Measurements from ENCODE around the gene SLC9B1. TPM values are rescaled to one million over a fixed set of nuclear protein-coding genes. Genes with fewer than 3 reads are reported as not detected.

Gene SLC9B1
- total and polyA plus RNA-seq, 2 donors (not counting 1 experiment from before 2014, with no cell fraction given): 2.1 to 2.2 TPM

- Histone ChIP-seq H3K4me1 (ENCODE audit: control insufficient read depth in 2 of 2, insufficient read depth in 2 of 2, low read length in 2 of 2) (peaks cover 0 to 7% of the 10 kb centered on the region in 2 donors), H3K36me3 (replicated peaks in 1 of 2; ENCODE audit: control extremely low read depth in 1 of 2, control insufficient read depth in 1 of 2, extremely low read depth in 1 of 2, insufficient read depth in 2 of 2, low read length in 1 of 2) (no peaks in the 10 kb centered on the region), H3K4me3 (ENCODE audit: control extremely low read depth in 1 of 5, extremely low read depth in 1 of 5, insufficient read depth in 1 of 5, low read depth in 2 of 5, low read length in 4 of 5) (no peak overlapping the region), H3K4me2 (replicated peaks; ENCODE audit: low read depth, low read length, poor library complexity, severe bottlenecking) (no peak overlapping the region), H3K79me2 (ENCODE audit: control insufficient read depth, insufficient read depth, low read length) (peaks cover 37% of the 10 kb centered on the region), H4K20me1 (ENCODE audit: control insufficient read depth, insufficient read depth, low read length, poor library complexity, severe bottlenecking) (no peaks in the 10 kb centered on the region), H3K9me3 (ENCODE audit: control extremely low read depth in 1 of 3, control insufficient read depth in 2 of 3, insufficient read depth in 1 of 3, low read length in 2 of 3) (peaks cover 6 to 22% (median 10%) of the 10 kb centered on the region in 3 donors), H3K27me3 (replicated peaks in 1 of 4; ENCODE audit: control extremely low read depth in 1 of 4, control insufficient read depth in 3 of 4, insufficient read depth in 4 of 4, low read length in 3 of 4) (no peaks in the 10 kb centered on the region), H2AFZ (ENCODE audit: insufficient read depth, low read depth, low read length, poor library complexity, severe bottlenecking) (no peak overlapping the region), H3K9ac (ENCODE audit: low read length) (no peak overlapping the region), H3K27ac (ENCODE audit: low read length in 2 of 2) (no peak overlapping the region)
- ChIA-PET CTCF (no interaction called here), POLR2A (interaction anchor here (0.6 kb wide), 1 partner anchor 27 kb away, joined by 3 read pairs; no protein-coding TSS in a partner anchor)
- intact Hi-C loops (cut with micrococcal nuclease): no loop called here
- ATAC-seq (ENCODE audit: low read depth) (no peak), DNase-seq (no peak)
- Mint-ChIP-seq H3K9me3 (ENCODE audit: insufficient read depth) (peaks cover 9% of the 10 kb centered on the region), H3K27me3 (no peaks in the 10 kb centered on the region), H3K4me1 (peaks cover 11% of the 10 kb centered on the region), H3K4me3 (no peak overlapping the region), H3K27ac (no peak overlapping the region)
- WGBS (ENCODE audit: insufficient coverage): no CpG with 5 or more reads among the region's 2 CpGs
- TF ChIP-seq EZH2 (IDR thresholded peaks at IDR 0.05; ENCODE audit: borderline replicate concordance, insufficient read depth, low read depth, low read length, poor library complexity, severe bottlenecking): no peak
- TF ChIP-seq, protein P1, sequence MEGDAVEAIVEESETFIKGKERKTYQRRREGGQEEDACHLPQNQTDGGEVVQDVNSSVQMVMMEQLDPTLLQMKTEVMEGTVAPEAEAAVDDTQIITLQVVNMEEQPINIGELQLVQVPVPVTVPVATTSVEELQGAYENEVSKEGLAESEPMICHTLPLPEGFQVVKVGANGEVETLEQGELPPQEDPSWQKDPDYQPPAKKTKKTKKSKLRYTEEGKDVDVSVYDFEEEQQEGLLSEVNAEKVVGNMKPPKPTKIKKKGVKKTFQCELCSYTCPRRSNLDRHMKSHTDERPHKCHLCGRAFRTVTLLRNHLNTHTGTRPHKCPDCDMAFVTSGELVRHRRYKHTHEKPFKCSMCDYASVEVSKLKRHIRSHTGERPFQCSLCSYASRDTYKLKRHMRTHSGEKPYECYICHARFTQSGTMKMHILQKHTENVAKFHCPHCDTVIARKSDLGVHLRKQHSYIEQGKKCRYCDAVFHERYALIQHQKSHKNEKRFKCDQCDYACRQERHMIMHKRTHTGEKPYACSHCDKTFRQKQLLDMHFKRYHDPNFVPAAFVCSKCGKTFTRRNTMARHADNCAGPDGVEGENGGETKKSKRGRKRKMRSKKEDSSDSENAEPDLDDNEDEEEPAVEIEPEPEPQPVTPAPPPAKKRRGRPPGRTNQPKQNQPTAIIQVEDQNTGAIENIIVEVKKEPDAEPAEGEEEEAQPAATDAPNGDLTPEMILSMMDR (IDR thresholded peaks at IDR 0.05): no peak
Measured at GRCh38 chr4:102860611-102861324, 158.7 kb downstream of the SLC9B1 start.

GRCh38 chr4:102858828-102859464 lies 160.6 kb downstream of the SLC9B1 start:
- peaks cover 19% of the 10 kb centered on the region for H3K79me2 ChIP-seq (ENCODE audit: control insufficient read depth, insufficient read depth, low read length)
- Mint-ChIP-seq H3K27me3 (no peaks in the 10 kb centered on the region), H3K9me3 (ENCODE audit: insufficient read depth) (peaks cover 9% of the 10 kb centered on the region), H3K4me3 (no peak overlapping the region), H3K27ac (peak overlapping the region; percentile 10), H3K4me1 (peaks cover 9% of the 10 kb centered on the region)
- H3K4me2 ChIP-seq (replicated peaks; ENCODE audit: low read depth, low read length, poor library complexity, severe bottlenecking): no peak overlapping the region
- peaks cover 6 to 22% (median 10%) of the 10 kb centered on the region in 3 donors for H3K9me3 ChIP-seq (ENCODE audit: control extremely low read depth in 1 of 3, control insufficient read depth in 2 of 3, insufficient read depth in 1 of 3, low read length in 2 of 3)
- TF ChIP-seq, protein P1 (IDR thresholded peaks at IDR 0.05): no peak
- TF ChIP-seq EZH2 (IDR thresholded peaks at IDR 0.05; ENCODE audit: borderline replicate concordance, insufficient read depth, low read depth, low read length, poor library complexity, severe bottlenecking): no peak
- no peak overlapping the region for H3K9ac ChIP-seq (ENCODE audit: low read length)
- DNase-seq: no peak
- H3K36me3 ChIP-seq (replicated peaks in 1 of 2; ENCODE audit: control extremely low read depth in 1 of 2, control insufficient read depth in 1 of 2, extremely low read depth in 1 of 2, insufficient read depth in 2 of 2, low read length in 1 of 2): no peaks in the 10 kb centered on the region
- no peaks in the 10 kb centered on the region for H4K20me1 ChIP-seq (ENCODE audit: control insufficient read depth, insufficient read depth, low read length, poor library complexity, severe bottlenecking)
- intact Hi-C loops (cut with micrococcal nuclease): no loop called here
- H3K27me3 ChIP-seq (replicated peaks in 1 of 4; ENCODE audit: control extremely low read depth in 1 of 4, control insufficient read depth in 3 of 4, insufficient read depth in 4 of 4, low read length in 3 of 4): no peaks in the 10 kb centered on the region
- ChIA-PET CTCF (interaction anchor here (0.7 kb wide), 2 partner anchors 13 to 30 kb away, joined by 3 read pairs; no protein-coding TSS in a partner anchor), POLR2A (no interaction called here)
- no CpG with 5 or more reads among the region's 2 CpGs for WGBS (ENCODE audit: insufficient coverage)
- H2AFZ ChIP-seq (ENCODE audit: insufficient read depth, low read depth, low read length, poor library complexity, severe bottlenecking): no peak overlapping the region
- no peak overlapping the region for H3K4me3 ChIP-seq (ENCODE audit: control extremely low read depth in 1 of 5, extremely low read depth in 1 of 5, insufficient read depth in 1 of 5, low read depth in 2 of 5, low read length in 4 of 5)
- ATAC-seq (ENCODE audit: low read depth): no peak
- H3K4me1 ChIP-seq (ENCODE audit: control insufficient read depth in 2 of 2, insufficient read depth in 2 of 2, low read length in 2 of 2): peaks cover 0 to 7% of the 10 kb centered on the region in 2 donors
- peak overlapping the region in 1 of 2 donors; percentile 12 for H3K27ac ChIP-seq (ENCODE audit: low read length in 2 of 2)

Measured in B cell (primary cell).